ENCODE measurements around the gene TSPAN6.

DNA sequence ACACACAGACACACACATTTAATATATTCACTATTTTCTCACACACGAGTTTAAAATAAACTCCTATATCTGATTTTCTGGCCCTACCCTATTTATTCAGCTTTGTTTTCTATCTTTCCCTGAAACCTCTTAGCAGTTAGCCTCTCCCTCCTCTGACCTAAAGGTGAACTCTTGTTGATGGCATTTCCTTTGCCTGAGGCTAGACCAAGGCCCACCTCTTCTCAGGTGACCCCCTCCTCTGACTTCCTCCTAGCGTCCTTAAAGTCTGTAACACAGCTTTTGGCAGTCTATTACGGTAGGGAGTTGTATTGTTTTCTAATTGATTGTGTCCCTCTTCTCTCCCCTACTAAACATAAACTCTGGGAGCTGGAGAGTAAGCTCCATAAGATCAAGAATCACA lies 5.7 kb upstream of the TSPAN6 start:
- TF ChIP-seq, protein P1, sequence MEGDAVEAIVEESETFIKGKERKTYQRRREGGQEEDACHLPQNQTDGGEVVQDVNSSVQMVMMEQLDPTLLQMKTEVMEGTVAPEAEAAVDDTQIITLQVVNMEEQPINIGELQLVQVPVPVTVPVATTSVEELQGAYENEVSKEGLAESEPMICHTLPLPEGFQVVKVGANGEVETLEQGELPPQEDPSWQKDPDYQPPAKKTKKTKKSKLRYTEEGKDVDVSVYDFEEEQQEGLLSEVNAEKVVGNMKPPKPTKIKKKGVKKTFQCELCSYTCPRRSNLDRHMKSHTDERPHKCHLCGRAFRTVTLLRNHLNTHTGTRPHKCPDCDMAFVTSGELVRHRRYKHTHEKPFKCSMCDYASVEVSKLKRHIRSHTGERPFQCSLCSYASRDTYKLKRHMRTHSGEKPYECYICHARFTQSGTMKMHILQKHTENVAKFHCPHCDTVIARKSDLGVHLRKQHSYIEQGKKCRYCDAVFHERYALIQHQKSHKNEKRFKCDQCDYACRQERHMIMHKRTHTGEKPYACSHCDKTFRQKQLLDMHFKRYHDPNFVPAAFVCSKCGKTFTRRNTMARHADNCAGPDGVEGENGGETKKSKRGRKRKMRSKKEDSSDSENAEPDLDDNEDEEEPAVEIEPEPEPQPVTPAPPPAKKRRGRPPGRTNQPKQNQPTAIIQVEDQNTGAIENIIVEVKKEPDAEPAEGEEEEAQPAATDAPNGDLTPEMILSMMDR (IDR thresholded peaks at IDR 0.05; ENCODE audit: poor library complexity, severe bottlenecking): no peak
- TF ChIP-seq RAD21 (conservative IDR thresholded peaks at IDR 0.05): no peak

All from neural cell (in vitro differentiated cells).